ENCODE results near the gene PGM3.
"Not testable (repeated sequence)": the region's sequence is repeated elsewhere in the genome, so short reads cannot be mapped to it uniquely, and the experiment has no call there.

The PGM3 gene

DNA sequence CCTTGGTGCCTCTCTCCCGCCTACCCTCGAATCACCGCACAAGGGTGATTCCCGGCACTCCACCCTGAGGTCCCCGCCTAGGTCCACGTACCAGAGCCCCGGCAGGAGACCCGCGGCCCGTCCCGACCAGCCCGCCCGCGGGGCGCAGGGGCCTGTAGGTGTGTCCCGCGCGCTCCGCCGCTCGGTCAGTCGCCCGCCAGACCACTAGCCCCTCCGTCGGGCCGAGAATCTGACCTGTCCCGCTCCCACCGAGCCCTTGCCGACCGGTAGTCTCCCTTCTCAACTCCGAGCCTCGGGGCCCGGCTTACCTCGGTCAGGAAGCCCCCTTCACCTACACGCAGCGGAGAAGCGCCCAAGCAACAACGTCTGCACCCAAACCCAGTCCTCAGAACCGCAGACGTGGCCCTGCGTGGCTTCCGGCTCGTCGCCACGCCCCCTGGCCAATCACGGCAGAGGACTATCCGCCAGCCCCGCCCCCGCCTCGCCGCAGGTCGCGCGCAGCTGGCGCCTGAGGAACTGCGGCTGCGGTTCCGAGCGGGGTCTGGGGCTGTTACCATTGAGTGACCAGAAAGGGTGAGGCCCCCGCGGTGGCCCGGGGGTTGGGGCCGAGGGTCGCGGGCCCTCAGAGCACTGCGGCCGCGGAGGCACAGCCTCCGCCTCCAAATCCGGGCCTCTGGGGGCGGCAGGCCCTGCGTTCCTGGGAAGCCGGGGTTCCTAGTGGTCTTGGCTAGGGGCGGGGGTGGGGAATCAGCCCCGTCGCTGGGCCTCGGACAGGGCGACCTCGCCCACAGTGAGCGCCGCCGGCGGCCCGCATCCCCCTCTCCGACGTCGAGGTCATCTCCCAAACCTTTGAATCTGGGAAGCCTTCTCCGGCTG is at the start of gene PGM3, which contains the start of gene RWDD2A:
Gene PGM3, minus strand, starts transcription at position 395 of the 876 bp plus-strand sequence. CDS start 2,253 bp downstream, outside the sequence.
Gene RWDD2A, plus strand, starts transcription at position 487 of the 876 bp plus-strand sequence. CDS start 1,095 bp downstream, outside the sequence.
- DNase-seq (ENCODE audit: low spot score), result peak; percentile 97

DNA sequence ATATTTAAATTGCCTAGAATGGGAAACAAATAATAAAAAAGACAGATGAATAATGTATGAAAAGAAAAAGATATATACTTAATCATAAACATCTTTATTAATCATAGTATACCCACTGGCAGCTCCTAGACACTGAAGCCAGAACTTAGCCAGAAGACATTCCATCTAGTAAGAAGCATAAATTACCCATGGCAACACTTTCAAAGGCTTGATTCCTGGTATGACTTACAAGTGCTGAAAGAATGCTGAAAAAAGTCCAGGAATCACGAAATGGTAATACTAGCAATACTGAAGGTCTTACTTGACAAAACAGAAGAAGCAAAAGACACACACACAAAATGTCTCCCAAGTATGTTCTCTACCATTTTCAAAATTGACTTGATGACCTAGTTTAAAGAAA is 38.1 kb upstream of the PGM3 start:
- no peak for DNase-seq (ENCODE audit: low spot score)

DNA sequence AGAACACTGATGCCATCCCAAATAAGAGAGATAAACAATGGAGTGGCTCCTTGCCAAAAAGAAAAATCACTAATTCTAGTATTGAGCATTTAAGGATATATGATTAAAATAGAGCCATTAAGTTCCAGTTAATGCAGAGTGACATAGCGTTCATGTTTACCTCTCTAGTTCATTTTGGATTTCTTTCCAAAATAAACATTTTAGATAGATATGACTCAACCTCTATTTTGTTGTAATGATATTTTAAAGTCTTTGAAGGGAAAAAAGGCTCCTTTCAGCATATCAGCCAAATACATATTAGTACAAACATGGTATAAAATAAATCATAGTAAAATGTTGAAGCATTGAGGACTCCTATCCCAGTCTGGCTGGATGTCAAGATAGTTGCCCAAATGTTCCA is 33.5 kb upstream of the PGM3 start:
- DNase-seq (ENCODE audit: low spot score), result no peak

DNA sequence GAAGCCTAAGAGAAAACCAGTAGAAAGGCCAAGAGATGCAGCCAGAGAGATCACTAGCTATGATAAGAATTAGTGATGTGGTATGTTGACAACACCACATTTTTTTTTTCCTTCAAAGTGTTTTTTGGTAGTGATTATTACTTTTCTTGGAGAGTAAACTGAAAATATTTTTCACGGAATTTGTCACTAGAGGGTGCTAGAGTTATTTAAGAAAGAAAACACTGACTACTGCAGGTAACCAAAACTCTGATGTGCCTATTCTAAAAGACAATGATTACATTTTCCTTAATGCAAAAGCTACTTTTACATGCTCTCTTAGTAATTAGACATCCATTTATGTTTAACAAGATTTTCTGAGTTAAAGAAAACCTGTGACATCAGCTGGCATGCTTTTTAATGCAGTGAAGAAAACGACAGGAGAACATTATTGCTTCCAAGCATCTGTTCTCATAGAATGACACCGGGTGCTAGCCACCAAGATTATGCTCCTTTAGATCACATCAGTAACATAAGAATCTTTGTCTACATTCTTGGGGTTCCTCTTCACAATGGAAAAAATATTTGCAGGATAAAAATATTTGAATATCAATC is 28.9 kb upstream of the PGM3 start:
- DNase-seq (ENCODE audit: low spot score), result peak; percentile 21

DNA sequence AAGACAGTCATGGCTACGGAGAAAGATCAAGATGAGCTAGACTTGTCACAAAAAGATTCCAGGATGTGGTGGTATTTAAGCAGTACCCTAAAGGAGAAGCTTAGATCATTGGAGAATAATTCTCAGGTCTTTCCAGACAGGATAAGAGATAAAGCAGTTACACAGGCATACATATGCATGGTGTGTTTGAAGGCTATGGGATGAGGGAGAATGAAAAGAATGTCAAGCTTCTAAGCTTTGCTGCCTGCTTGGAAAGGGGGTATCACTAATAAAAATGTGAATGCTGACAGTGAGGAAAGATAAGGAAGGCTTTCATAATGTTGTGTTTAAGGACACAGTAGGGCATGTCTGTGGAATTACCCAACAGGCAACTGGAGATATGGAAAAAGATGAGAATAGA is 28.2 kb upstream of the PGM3 start:
- no peak for DNase-seq (ENCODE audit: low spot score)

GRCh38 chr6:83220121-83220520 is 27.1 kb upstream of the PGM3 start:
- DNase-seq (ENCODE audit: low spot score), result no peak

GRCh38 chr6:83218646-83219045 is 25.6 kb upstream of the PGM3 start:
- no peak for DNase-seq (ENCODE audit: low spot score)

DNA sequence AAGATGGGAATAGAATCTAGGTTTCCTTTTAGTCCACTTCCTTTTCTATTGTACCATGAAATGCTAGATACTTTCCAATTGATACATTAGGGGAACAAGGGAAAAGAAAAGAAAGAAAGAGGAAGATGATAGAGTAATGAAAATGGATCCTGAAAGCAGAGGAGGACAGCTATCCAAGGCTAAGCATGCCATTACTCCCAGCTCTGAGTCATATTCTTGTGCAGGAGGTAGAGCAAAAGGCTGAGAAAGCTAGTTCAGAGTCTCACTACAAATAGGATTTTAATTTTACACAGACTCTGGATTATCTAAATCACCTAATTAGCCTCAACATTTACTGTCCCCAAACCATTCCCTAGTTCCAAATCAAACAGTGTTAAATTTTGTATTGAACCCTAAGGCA is 23.7 kb upstream of the PGM3 start:
- DNase-seq (ENCODE audit: low spot score), result no peak

GRCh38 chr6:83215131-83216047 is 22.3 kb upstream of the PGM3 start:
- peak; percentile 69 for DNase-seq (ENCODE audit: low spot score)

DNA sequence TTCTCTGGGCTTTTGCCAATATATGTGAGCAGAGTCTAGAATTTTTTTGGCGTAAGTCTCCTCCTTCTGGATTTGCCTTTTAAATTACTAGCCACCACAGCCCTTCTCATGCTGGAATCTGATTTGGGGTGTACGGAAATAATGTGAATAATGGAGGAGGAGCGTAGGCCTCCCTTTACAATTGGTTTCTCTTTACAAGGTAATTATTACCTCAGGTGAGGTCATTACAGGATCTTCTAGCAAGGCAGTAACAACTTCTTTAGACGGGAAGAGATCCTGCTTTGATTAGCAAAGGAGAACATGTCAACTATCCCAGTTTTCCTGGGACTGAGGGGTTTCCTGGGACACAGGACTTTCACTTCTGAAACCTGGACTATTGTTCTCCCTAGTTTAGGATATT is 9.0 kb upstream of the PGM3 start:
- no peak for DNase-seq (ENCODE audit: low spot score)

- DNase-seq (ENCODE audit: low spot score), result no peak
Measured at GRCh38 chr6:83199863-83200225, 6.8 kb upstream of the PGM3 start.

DNA sequence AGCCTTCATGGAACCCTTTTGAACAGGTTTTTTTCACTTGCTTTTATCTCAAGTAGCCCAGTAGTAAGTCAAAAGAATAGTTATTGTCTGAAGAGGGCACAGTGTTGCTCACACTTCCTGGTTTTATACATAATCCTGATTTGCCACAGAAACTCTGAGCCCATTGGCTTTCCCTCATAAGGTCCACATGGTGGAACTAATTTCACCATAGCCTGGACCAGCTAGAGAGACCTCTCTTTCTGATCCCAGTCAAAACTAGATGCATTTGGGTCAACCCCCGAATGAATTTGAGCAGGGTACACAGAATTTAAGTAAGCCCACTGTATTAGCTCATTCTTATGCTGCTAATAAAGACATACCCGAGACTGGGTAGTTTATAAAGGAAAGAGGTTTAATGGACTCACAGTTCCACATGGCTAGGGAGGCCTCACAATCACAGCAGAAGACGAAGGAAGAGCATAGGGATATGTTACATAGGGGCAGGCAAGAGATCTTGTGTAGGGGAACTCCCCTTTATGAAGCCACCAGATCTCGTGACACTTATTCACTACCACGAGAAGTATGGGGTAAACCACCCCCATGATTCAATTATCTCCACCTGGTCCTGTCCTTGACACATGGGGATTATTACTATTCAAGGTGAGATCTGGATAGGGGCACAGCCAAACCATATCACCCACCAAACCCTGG is 6.3 kb upstream of the PGM3 start:
- DNase-seq (ENCODE audit: low spot score), result no peak

GRCh38 chr6:83198486-83199172 is 5.6 kb upstream of the PGM3 start:
- no peak for DNase-seq (ENCODE audit: low spot score)

DNA sequence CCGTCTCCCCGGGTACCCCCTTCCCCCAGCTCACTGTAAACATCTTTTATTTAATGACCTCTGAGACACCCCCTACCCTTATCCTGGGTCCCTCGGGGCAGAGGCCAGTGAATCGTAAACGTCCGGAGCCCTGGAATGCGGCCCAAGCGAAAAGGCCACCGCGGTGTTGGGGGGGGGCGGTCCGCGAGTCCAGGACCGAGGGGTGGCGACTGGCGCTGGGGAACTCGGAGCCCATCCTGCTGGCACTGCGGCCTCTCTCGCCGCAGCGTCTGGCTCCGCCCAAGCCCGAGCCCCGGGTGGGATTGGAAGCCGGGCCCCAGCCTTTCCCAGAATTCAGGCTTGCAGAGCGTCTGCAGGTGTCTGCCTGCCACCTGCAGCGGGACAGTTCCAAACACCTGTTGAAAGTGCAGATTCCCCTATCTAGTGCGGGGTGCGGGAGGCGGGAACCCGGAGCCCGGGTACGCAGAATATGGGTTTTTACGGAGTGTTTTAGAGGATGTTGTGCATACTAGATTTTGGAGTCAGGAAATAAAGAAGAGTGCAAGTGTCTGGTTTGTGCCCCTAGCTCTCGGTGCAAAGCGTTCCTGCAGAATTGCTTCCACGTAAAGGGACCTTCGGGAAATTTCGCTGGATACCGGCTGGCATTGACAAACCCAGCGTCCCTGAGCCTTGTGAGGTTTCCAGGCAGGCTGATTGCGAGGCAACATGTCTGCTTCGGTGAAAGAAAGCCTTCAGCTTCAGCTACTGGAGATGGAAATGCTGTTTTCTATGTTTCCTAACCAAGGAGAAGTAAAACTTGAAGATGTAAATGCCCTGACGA is 892 bp upstream of the PGM3 start:
- peak; percentile 73 for DNase-seq (ENCODE audit: low spot score)

GRCh38 chr6:83192456-83192855 is 609 bp downstream of the PGM3 start:
- DNase-seq (ENCODE audit: low spot score), result no peak

DNA sequence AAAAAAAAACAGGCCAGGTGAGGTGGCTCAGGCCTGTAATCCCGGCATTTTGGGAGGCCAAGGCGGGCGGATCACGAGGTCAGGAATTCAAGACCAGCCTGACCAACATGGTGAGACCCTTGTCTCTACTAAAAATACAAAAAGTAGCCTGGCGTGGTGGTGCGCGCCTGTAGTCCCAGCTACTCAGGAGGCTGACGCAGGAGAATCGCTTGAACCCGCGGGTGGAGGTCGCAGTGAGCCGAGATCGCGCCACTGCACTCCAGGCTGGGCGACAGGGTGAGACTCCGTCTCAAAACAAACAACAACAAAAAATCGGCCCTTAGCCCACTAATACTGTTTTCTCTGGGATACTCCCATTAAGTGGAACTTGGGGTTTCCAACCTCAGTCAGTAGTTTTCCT is 1.1 kb downstream of the PGM3 start:
- DNase-seq (ENCODE audit: low spot score), result not testable (repeated sequence)

GRCh38 chr6:83190626-83191025 is 2.4 kb downstream of the PGM3 start:
- DNase-seq (ENCODE audit: low spot score), result no peak

GRCh38 chr6:83188501-83188900 is 4.6 kb downstream of the PGM3 start:
- no peak for DNase-seq (ENCODE audit: low spot score)

DNA sequence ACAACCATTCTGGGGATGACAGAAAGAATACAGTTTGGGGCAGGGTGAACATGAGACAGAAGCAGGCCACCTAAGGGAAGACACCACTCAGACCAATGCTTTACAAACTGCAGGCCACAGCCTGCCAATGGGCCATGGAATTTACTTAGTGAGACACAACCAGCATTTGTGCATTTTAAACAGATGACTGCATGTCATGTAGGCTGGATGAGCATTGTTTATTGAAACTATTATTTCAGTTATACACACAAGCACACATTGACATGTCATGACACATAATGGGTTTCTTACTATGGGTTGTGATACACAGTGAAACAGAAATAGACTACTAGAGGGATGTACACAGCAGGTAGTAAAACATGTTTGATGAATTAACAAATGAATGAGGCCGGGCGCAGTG is 8.0 kb downstream of the PGM3 start:
- DNase-seq (ENCODE audit: low spot score), result no peak

- DNase-seq (ENCODE audit: low spot score), result no peak
Measured at GRCh38 chr6:83183082-83183828, 9.8 kb downstream of the PGM3 start.
